Right cardiac atrium (tissue), 5 donors: ENCODE data around the gene SPOP. TPM values are rescaled to one million over a fixed set of nuclear protein-coding genes. Genes with fewer than 3 reads are reported as not detected.
A peak's percentile ranks its signal among the peaks of the same experiment; 100 is the strongest.
"Not testable (repeated sequence)": the region's sequence is repeated elsewhere in the genome, so short reads cannot be mapped to it uniquely, and the experiment has no call there.

Experiments
- ATAC-seq, 2 donors: fragments of 200-7000 bp; cut with Tn5 transposase; one replicate each; pipeline versions ENCODE4 v1.8.0 to v1.9.1; 2020; ENCODE audit warnings: moderate library complexity in 2 of 2, mild to moderate bottlenecking in 1 of 2
- DNase-seq, 3 donors: peaks; one replicate each; pipeline ENCODE4 v3.0.0-alpha.2; 2020
- H3K27ac ChIP-seq: one replicate; pipeline ENCODE4 v1.5.1; 2013; ENCODE audit warnings: mild to moderate bottlenecking, low read length, control low read depth, moderate library complexity
- H3K27me3 ChIP-seq: one replicate; pipeline ENCODE4 v1.6.1; 2013; ENCODE audit not compliant: control insufficient read depth, insufficient read depth
- H3K4me1 ChIP-seq: one replicate; pipeline ENCODE4 v1.6.1; 2013; ENCODE audit warnings: low read length; ENCODE audit not compliant: control insufficient read depth, insufficient read depth
- H3K4me3 ChIP-seq: one replicate; pipeline ENCODE4 v1.5.1; 2013; ENCODE audit warnings: low read length, control low read depth
- H3K9me3 ChIP-seq: one replicate; pipeline ENCODE4 v1.6.1; 2013; ENCODE audit warnings: low read length; ENCODE audit not compliant: control insufficient read depth
- WGBS: extraction: QIAGEN DNeasy Blood & Tissue Kit; methylation state at CpG from one replicate; pipeline ENCODE4 v1.1.7; 2013; 5-methylcytosine and 5-hydroxymethylcytosine counted together
- intact Hi-C, 4 donors: fragments of 100-400 bp; cut with DNase I; formaldehyde crosslinking; loops; one replicate each; pipeline versions ENCODE4 v1.11.0 to v1.14.0; 2022 to 2023
- long read RNA-seq, 4 donors: library from polyadenylated mRNA; unstranded; transcript quantifications; one replicate each; pipeline ENCODE4 v2.0.0, GENCODE V29; 2020 to 2021
- polyA plus RNA-seq: library from polyadenylated mRNA; stranded (reverse); fragments of 200-250 nt; gene quantifications from one replicate; pipeline ENCODE4 v1.2.3, GENCODE V29; 2013
- total RNA-seq, 4 donors: library from RNA; stranded (reverse); fragmentation: NEBNext Ultra II Directional; extraction: Animal tissue kit (Norgen Biotek cat#: 25700); gene quantifications; one replicate each; pipeline ENCODE4 v1.2.1, GENCODE V29; 2021
- donor health status: healthy with polysubstance abuse.
- donor health status: DM: no; HTN: yes; CAD: no.
- donor health status: DM: no; HTN: no; CAD: no.
- donor health status: DM: no; HTN: yes; CAD: no; lungs with severe emphysema.
- donor health status: DM: yes; HTN: yes; CAD: no.

The SPOP gene
- 10 to 100 TPM; 61.0 to 82.7 (median 76.6) TPM for total RNA-seq
- polyA plus RNA-seq: 33.7 TPM
- long read RNA-seq, donor 1, transcript SPOP-206 (10 exons, 1,865 nt): major isoform, 62 of 190 reads
- long read RNA-seq, donor 1, transcript SPOP-221 (1 exons, 2,135 nt): minor isoform, 34 of 190 reads
- long read RNA-seq, donor 1, transcript SPOP-201 (11 exons, 2,965 nt): minor isoform, 7 of 190 reads
- long read RNA-seq, donor 1, partial matches to known transcripts: 5 of 190 reads
- long read RNA-seq, donor 1, other reads (novel, unspliced or antisense): 78 of 190 reads
- long read RNA-seq, donor 2, transcript SPOP-206 (10 exons, 1,865 nt): major isoform, 27 of 83 reads
- long read RNA-seq, donor 2, transcript SPOP-221 (1 exons, 2,135 nt): minor isoform, 11 of 83 reads
- long read RNA-seq, donor 2, partial matches to known transcripts: 2 of 83 reads
- long read RNA-seq, donor 2, other reads (novel, unspliced or antisense): 36 of 83 reads
- long read RNA-seq, donor 3, transcript SPOP-206 (10 exons, 1,865 nt): major isoform, 204 of 421 reads
- long read RNA-seq, donor 3, transcript SPOP-202 (11 exons, 2,985 nt): minor isoform, 11 of 421 reads
- long read RNA-seq, donor 3, transcript SPOP-201 (11 exons, 2,965 nt): minor isoform, 43 of 421 reads
- long read RNA-seq, donor 3, transcript SPOP-221 (1 exons, 2,135 nt): minor isoform, 5 of 421 reads
- long read RNA-seq, donor 3, partial matches to known transcripts: 11 of 421 reads
- long read RNA-seq, donor 3, other reads (novel, unspliced or antisense): 146 of 421 reads
- long read RNA-seq, donor 4, transcript SPOP-206 (10 exons, 1,865 nt): major isoform, 36 of 104 reads
- long read RNA-seq, donor 4, transcript SPOP-201 (11 exons, 2,965 nt): minor isoform, 7 of 104 reads
- long read RNA-seq, donor 4, partial matches to known transcripts: 5 of 104 reads
- long read RNA-seq, donor 4, other reads (novel, unspliced or antisense): 50 of 104 reads

DNA sequence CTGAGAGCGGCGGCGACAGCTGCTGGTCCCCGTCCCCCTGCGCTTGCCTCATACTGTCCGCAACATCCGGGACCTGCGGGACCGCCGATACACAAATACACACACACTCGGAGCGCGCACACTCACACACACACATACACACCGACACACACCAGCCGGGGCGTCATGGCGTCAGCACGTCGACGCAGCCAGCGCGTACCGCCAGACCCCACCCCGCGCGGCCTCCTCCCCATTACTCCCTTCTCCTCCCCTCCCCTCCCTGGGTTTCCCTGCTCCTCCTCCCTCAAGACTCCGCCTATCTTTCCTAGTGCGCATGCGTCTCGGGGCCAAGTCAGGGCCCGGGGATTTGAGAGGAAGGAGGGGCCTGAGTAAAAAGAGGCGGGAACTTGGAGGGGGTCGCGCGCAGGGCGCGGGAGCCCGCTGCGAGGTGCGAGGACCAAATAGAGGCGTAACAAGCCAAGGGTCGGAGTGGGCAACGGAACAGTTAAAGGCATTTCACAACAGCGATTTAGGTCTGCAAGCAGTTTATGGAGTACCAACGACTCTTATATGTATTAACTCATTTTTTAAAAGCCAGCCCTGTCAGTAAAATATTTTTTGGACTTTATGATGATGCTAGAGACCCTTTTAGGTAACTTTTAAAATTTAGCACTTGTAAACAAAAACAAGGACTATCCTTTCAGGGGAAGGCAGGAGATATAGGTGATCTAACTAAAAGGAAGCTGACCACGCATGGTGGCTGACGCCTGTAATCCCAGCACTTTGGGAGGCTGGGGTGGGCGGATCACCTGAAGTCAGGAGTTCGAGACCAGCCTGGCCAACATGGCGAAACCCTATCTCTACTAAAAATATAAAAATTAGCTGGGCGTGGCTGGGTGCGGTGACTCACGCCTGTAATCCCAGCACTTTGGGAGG is at the start of gene SPOP:
SPOP (minus strand) TSS at position 165 of the 915 bp plus-strand sequence. CDS start 55,287 bp downstream, outside the sequence.
- intact Hi-C loops: loop anchor here in 1 of 4 donors (10.0 kb wide), 1 partner anchor 63 kb away; no protein-coding TSS in a partner anchor
- H3K4me3 ChIP-seq: peak within 1 kb of the TSS; percentile 70
- WGBS: 15% methylated on average over 53 of the region's 53 CpGs
- ATAC-seq (peak; percentile 99), DNase-seq (peak; percentile 99 to 100 (median 100))
- H3K27ac ChIP-seq: peak within 1 kb of the TSS; percentile 91
- no peaks in the 10 kb centered on the region for H3K27me3 ChIP-seq
- H3K4me1 ChIP-seq: no peaks in the 10 kb centered on the region
- no peaks in the 10 kb centered on the region for H3K9me3 ChIP-seq

DNA sequence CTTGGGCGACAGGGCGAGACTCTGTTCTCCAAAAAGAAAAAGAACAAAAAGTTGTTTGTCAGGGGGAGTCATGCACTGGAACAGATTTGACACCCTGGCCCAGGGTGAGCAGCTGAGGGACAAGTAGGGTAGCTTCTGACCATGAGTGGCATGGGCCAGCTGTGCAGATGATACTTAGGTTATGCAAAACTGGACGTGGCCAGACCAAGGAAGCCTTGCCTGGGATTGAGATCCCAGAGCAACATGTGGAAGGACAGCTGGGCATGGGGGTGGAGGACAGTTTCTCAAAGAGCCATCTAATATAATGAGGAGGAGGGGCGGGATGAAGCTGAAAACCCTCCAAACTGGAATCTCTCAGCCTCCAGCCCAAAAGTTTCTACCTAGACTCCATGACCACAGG is 49.5 kb upstream of the SPOP start:
- DNase-seq (peak in 1 of 3 donors; percentile 12), ATAC-seq (no peak)
- peaks cover 32% of the 10 kb centered on the region for H3K4me1 ChIP-seq
- no peak overlapping the region for H3K27ac ChIP-seq
- intact Hi-C loops: no loop called here
- no peak overlapping the region for H3K4me3 ChIP-seq
- whole genome bisulfite sequencing: 82% methylated on average over 4 of the region's 4 CpGs
- H3K27me3 ChIP-seq: no peaks in the 10 kb centered on the region
- no peaks in the 10 kb centered on the region for H3K9me3 ChIP-seq

GRCh38 chr17:49725452-49726130 is 47.7 kb upstream of the SPOP start:
- Histone ChIP-seq H3K4me1 (peaks cover 33% of the 10 kb centered on the region), H3K4me3 (no peak overlapping the region), H3K27ac (no peak overlapping the region), H3K27me3 (no peaks in the 10 kb centered on the region), H3K9me3 (no peaks in the 10 kb centered on the region)
- ATAC-seq: no peak
- DNase-seq: peak in 1 of 3 donors; percentile 7
- intact Hi-C loops: no loop called here
- WGBS: 80% methylated on average over 7 of the region's 7 CpGs

DNA sequence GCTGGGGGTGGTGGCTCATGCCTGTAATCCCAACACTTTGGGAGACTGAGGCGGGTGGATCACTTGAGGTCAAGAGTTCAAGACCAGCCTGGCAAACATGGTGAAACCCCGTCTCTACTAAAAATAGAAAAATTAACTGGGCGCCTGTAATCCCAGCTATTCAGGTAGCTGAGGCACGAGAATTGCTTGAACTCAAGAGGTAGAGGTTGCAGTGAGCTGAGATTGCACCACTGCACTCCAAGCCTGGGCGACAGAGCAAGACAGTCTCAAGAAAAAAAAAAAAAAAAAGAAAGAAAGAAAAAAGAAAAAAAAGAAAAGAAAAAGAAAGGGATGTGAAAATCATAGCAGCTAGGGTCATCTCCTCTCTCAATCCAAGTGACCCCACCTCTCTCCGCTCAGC is 46.7 kb upstream of the SPOP start:
- DNase-seq, ATAC-seq, H3K4me3 ChIP-seq, intact Hi-C loops, H3K27ac ChIP-seq, H3K9me3 ChIP-seq, H3K27me3 ChIP-seq: not testable (repeated sequence)
- WGBS: 79% methylated on average over 6 of the region's 6 CpGs
- peaks cover 30% of the 10 kb centered on the region for H3K4me1 ChIP-seq

DNA sequence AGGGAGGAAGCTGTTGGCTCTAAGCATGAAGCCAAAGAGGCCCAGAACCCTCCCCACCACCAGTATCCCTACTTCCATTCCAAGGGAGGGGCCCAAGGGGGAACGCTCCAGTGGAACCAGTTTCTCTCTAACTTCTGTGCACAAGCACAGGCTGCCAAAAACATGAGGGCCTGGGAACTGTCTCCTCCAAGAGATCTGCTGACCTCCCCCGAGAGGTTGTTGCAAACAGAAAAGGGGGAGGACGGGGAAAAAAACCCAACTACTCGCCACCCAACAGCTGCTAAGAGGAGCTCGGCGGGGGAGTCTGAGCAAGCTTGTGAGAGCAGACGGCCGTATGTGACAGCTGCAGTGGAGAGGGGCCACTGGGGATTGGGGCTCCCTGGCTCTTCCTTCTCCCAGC is 45.5 kb upstream of the SPOP start:
- DNase-seq (peak; percentile 70 to 92 (median 90)), ATAC-seq (peak; percentile 78 to 88)
- 31% methylated on average over 8 of the region's 8 CpGs for WGBS
- Histone ChIP-seq H3K27ac (peak overlapping the region; percentile 71), H3K27me3 (no peaks in the 10 kb centered on the region), H3K9me3 (no peaks in the 10 kb centered on the region), H3K4me3 (no peak overlapping the region), H3K4me1 (peaks cover 23% of the 10 kb centered on the region)
- intact Hi-C loops: no loop called here

DNA sequence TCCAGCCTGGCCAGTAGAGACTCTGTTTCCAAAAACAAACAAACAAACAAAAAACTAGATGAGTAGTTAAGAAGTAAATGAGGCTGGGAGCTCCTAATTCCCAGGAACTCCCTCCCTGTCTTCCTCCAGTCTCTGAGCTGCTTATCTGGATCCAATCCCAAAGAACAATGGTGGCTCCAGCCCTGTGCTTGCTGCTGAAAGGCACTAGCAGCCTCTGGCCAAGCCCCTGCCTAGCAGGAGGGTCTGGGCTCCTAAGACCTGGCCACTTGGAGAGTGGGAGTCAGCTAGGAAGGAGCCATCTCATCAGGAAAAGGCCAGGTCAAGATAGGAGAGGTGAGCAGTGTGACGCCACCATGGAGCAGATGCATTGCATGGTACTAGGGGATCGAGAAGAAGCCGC is 44.2 kb upstream of the SPOP start:
- WGBS: 94% methylated on average over 3 of the region's 3 CpGs

DNA sequence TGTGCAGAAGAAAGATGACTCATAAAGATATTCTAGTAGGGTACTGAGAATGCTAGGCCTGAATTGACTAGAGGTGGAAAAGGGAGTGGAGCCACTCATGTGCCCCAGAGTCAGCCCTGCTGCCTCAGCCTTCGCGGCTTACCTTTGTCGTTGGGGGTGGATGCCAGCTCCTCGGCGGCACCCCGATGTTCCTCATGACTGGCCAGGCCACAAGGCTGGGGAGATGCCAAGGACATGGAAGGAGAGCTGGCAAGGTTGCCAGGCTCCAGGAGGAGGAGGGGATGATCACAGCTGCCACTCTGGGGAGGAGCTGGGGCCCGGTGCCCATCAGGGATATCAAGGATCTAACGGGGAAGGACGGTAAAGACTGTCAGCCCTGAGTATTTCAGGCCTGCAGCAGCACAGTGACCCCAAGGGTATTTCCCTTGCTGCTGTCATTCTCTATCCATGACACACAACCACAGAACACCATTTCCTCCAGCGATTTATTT is 39.5 kb upstream of the SPOP start:
- Histone ChIP-seq H3K27me3 (no peaks in the 10 kb centered on the region), H3K27ac (peak overlapping the region; percentile 57), H3K4me3 (no peak overlapping the region), H3K9me3 (no peaks in the 10 kb centered on the region), H3K4me1 (peaks cover 7% of the 10 kb centered on the region)
- intact Hi-C loops: loop anchor here in 1 of 4 donors (10.0 kb wide), 1 partner anchor 137 kb away; no protein-coding TSS in a partner anchor
- DNase-seq (peak in 2 of 3 donors; percentile 75 to 77), ATAC-seq (peak; percentile 30 to 52)
- WGBS: 72% methylated on average over 10 of the region's 10 CpGs

More for the DNA sequence above, 44.2 kb upstream of the SPOP start:
- intact Hi-C loops: no loop called here
- ATAC-seq (no peak), DNase-seq (peak in 1 of 3 donors; percentile 15)
- peaks cover 18% of the 10 kb centered on the region for H3K4me1 ChIP-seq
- no peaks in the 10 kb centered on the region for H3K27me3 ChIP-seq
- peak overlapping the region; percentile 59 for H3K27ac ChIP-seq
- H3K4me3 ChIP-seq: no peak overlapping the region
- H3K9me3 ChIP-seq: no peaks in the 10 kb centered on the region

GRCh38 chr17:49716668-49717364 is 38.9 kb upstream of the SPOP start:
- Histone ChIP-seq H3K27me3 (no peaks in the 10 kb centered on the region), H3K27ac (no peak overlapping the region), H3K4me3 (no peak overlapping the region), H3K4me1 (peaks cover 3% of the 10 kb centered on the region), H3K9me3 (no peaks in the 10 kb centered on the region)
- intact Hi-C loops: loop anchor here in 1 of 4 donors (10.0 kb wide), 1 partner anchor 138 kb away; no protein-coding TSS in a partner anchor
- DNase-seq (no peak), ATAC-seq (no peak)
- WGBS: 71% methylated on average over 1 of the region's 1 CpG

- no peaks in the 10 kb centered on the region for H3K9me3 ChIP-seq
- H3K27me3 ChIP-seq: no peaks in the 10 kb centered on the region
- intact Hi-C loops: loop anchor here in 1 of 4 donors (10.0 kb wide), 1 partner anchor 139 kb away; no protein-coding TSS in a partner anchor
- peaks cover 3% of the 10 kb centered on the region for H3K4me1 ChIP-seq
- H3K4me3 ChIP-seq: no peak overlapping the region
- WGBS: 48% methylated on average over 9 of the region's 9 CpGs
- H3K27ac ChIP-seq: peak overlapping the region; percentile 81
- ATAC-seq (peak; percentile 25 to 37), DNase-seq (no peak)
Observed at GRCh38 chr17:49715717-49716279, 37.9 kb upstream of the SPOP start.
